ENCODE measurements around the gene RGS4.

Gene RGS4

GRCh38 chr1:163063610-163064009 lies 5.6 kb upstream of the RGS4 start:
- H3K9ac ChIP-seq (ENCODE audit: low read depth, low read length, poor library complexity, severe bottlenecking) = no peak overlapping the region
- no peak overlapping the region for H3K4me2 ChIP-seq (ENCODE audit: low read depth, low read length, poor library complexity, severe bottlenecking)
- H3K79me2 ChIP-seq (ENCODE audit: insufficient read depth, low read length) = no peaks in the 10 kb centered on the region
- no peaks in the 10 kb centered on the region for H3F3A ChIP-seq (ENCODE audit: low read depth)
- H3K4me3 ChIP-seq (ENCODE audit: low read length, poor library complexity, severe bottlenecking) = no peak overlapping the region
- H3K27me3 ChIP-seq (ENCODE audit: insufficient read depth, low read length, poor library complexity, severe bottlenecking) = no peaks in the 10 kb centered on the region
- no peaks in the 10 kb centered on the region for H3K9me3 ChIP-seq (ENCODE audit: insufficient read depth, low read depth, low read length)
- H3K9me2 ChIP-seq (replicated peaks; ENCODE audit: low read depth, low read length) = no peaks in the 10 kb centered on the region; the same call in 1 of the 2 replicates
- H3K4me1 ChIP-seq (ENCODE audit: insufficient read depth, low read length, poor library complexity, severe bottlenecking) = no peaks in the 10 kb centered on the region
- H2AFZ ChIP-seq (ENCODE audit: low read length) = no peak overlapping the region
- H3K36me3 ChIP-seq (ENCODE audit: insufficient read depth, low read length) = no peaks in the 10 kb centered on the region
- H4K20me1 ChIP-seq (ENCODE audit: insufficient read depth, low read length, poor library complexity, severe bottlenecking) = no peaks in the 10 kb centered on the region
- TF ChIP-seq EZH2phosphoT487 (IDR thresholded peaks at IDR 0.05; ENCODE audit: borderline replicate concordance) (no peak), CTCF (conservative IDR thresholded peaks at IDR 0.05; ENCODE audit: low read length) (no peak)

- Histone ChIP-seq H3K9me2 (replicated peaks; ENCODE audit: low read depth, low read length) (no peaks in the 10 kb centered on the region), H4K20me1 (ENCODE audit: insufficient read depth, low read length, poor library complexity, severe bottlenecking) (no peaks in the 10 kb centered on the region), H3F3A (ENCODE audit: low read depth) (no peaks in the 10 kb centered on the region), H3K4me3 (ENCODE audit: low read length, poor library complexity, severe bottlenecking) (no peak overlapping the region), H3K4me1 (ENCODE audit: insufficient read depth, low read length, poor library complexity, severe bottlenecking) (no peaks in the 10 kb centered on the region), H3K79me2 (ENCODE audit: insufficient read depth, low read length) (no peaks in the 10 kb centered on the region), H3K9me3 (ENCODE audit: insufficient read depth, low read depth, low read length) (no peaks in the 10 kb centered on the region), H3K27me3 (ENCODE audit: insufficient read depth, low read length, poor library complexity, severe bottlenecking) (no peaks in the 10 kb centered on the region), H2AFZ (ENCODE audit: low read length) (no peak overlapping the region), H3K4me2 (ENCODE audit: low read depth, low read length, poor library complexity, severe bottlenecking) (no peak overlapping the region), H3K36me3 (ENCODE audit: insufficient read depth, low read length) (no peaks in the 10 kb centered on the region), H3K9ac (ENCODE audit: low read depth, low read length, poor library complexity, severe bottlenecking) (no peak overlapping the region)
- TF ChIP-seq CTCF (conservative IDR thresholded peaks at IDR 0.05; ENCODE audit: low read length) (no peak), EZH2phosphoT487 (IDR thresholded peaks at IDR 0.05; ENCODE audit: borderline replicate concordance) (no peak)
Measured at GRCh38 chr1:163066168-163066567, 3.0 kb upstream of the RGS4 start.

- H4K20me1 ChIP-seq (ENCODE audit: insufficient read depth, low read length, poor library complexity, severe bottlenecking) = no peaks in the 10 kb centered on the region
- no peaks in the 10 kb centered on the region for H3K9me2 ChIP-seq (replicated peaks; ENCODE audit: low read depth, low read length)
- TF ChIP-seq EZH2phosphoT487 (IDR thresholded peaks at IDR 0.05; ENCODE audit: borderline replicate concordance) (no peak), CTCF (conservative IDR thresholded peaks at IDR 0.05; ENCODE audit: low read length) (no peak)
- no peak overlapping the region for H3K9ac ChIP-seq (ENCODE audit: low read depth, low read length, poor library complexity, severe bottlenecking)
- H3K27me3 ChIP-seq (ENCODE audit: insufficient read depth, low read length, poor library complexity, severe bottlenecking) = no peaks in the 10 kb centered on the region
- H3K4me1 ChIP-seq (ENCODE audit: insufficient read depth, low read length, poor library complexity, severe bottlenecking) = no peaks in the 10 kb centered on the region
- H3K4me3 ChIP-seq (ENCODE audit: low read length, poor library complexity, severe bottlenecking) = no peak overlapping the region
- H3K9me3 ChIP-seq (ENCODE audit: insufficient read depth, low read depth, low read length) = no peaks in the 10 kb centered on the region
- no peaks in the 10 kb centered on the region for H3K36me3 ChIP-seq (ENCODE audit: insufficient read depth, low read length)
- no peaks in the 10 kb centered on the region for H3F3A ChIP-seq (ENCODE audit: low read depth)
- no peak overlapping the region for H2AFZ ChIP-seq (ENCODE audit: low read length)
- H3K79me2 ChIP-seq (ENCODE audit: insufficient read depth, low read length) = no peaks in the 10 kb centered on the region
- no peak overlapping the region for H3K4me2 ChIP-seq (ENCODE audit: low read depth, low read length, poor library complexity, severe bottlenecking)
Measured at GRCh38 chr1:163066686-163067085, 2.5 kb upstream of the RGS4 start.
